SJCRH30 (cell line): ENCODE data around the gene ADIPOQ. TPM values are rescaled to one million over a fixed set of nuclear protein-coding genes. Genes with fewer than 3 reads are reported as not detected.
A peak's percentile ranks its signal among the peaks of the same experiment; 100 is the strongest.
"Not testable (repeated sequence)": the region's sequence is repeated elsewhere in the genome, so short reads cannot be mapped to it uniquely, and the experiment has no call there.

Experiments used
- DNase-seq, 2 experiments: peaks; one replicate each; pipeline ENCODE4 v3.0.0-alpha.2; 2015 to 2020
- H3K27ac ChIP-seq: fragments of 250-450 bp; sonication (Bioruptor Pico); 2 replicates; pipeline ENCODE4 v1.5.1; 2020; ENCODE audit warnings: mild to moderate bottlenecking, moderate library complexity
- H3K27me3 ChIP-seq: fragments of 250-450 bp; sonication (Bioruptor Pico); 2 replicates; pipeline ENCODE4 v1.5.1; 2020; ENCODE audit warnings: mild to moderate bottlenecking, moderate library complexity
- H3K36me3 ChIP-seq: fragments of 250-450 bp; sonication (Bioruptor Pico); 2 replicates; pipeline ENCODE4 v1.5.1; 2020; ENCODE audit warnings: mild to moderate bottlenecking, moderate library complexity
- H3K4me1 ChIP-seq: fragments of 250-450 bp; sonication (Bioruptor Pico); 2 replicates; pipeline ENCODE4 v1.5.1; 2020; ENCODE audit warnings: mild to moderate bottlenecking, moderate library complexity
- H3K4me3 ChIP-seq: fragments of 250-450 bp; sonication (Bioruptor Pico); 2 replicates; pipeline ENCODE4 v1.5.1; 2020; ENCODE audit warnings: mild to moderate bottlenecking, moderate library complexity
- H3K9me3 ChIP-seq: fragments of 250-450 bp; sonication (Bioruptor Pico); replicated peaks from 2 replicates; pipeline ENCODE4 v1.5.1; 2020; ENCODE audit warnings: mild to moderate bottlenecking, moderate library complexity
- total RNA-seq: library from RNA; depleted of rRNA; stranded (reverse); fragments of >200 nt; shearing (Covaris generic); gene quantifications from 2 replicates; pipeline ENCODE4 v1.2.3, GENCODE V29; 2014; rRNA removed

ADIPOQ gene
- not detected in 2 replicates for total RNA-seq

DNA sequence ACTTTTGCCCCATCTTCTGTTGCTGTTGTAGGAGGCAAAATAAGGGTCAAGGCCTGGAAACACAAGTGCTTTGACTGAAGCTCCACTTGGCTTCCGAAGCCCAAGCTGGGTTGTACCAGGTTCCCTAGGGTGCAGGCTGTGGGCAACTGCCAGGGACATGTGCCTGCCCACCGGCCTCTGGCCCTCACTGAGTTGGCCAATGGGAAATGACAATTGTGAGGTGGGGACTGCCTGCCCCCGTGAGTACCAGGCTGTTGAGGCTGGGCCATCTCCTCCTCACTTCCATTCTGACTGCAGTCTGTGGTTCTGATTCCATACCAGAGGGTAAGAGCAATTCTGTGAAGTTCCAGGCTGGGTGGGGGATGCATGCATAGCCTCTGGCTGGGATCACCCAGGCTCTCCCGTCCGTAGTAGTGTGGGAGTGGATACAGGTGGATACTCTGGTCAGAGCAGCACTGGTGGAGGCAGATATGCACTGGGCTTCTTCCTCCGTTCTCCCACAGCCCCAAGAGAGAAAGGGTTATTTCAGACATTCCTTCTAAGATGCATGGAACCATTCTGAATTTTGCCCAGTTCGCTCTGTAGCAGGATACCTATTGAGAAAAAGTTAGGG lies at the start of gene ADIPOQ:
TSS of gene ADIPOQ (plus strand) at position 285 of the 613 bp plus-strand sequence. CDS start 10,349 bp downstream, outside the sequence.
- no peak for DNase-seq

GRCh38 chr3:186798239-186798874 lies 44.2 kb upstream of the ADIPOQ start:
- H3K4me3 ChIP-seq: no peak overlapping the region
- DNase-seq: no peak
- H3K27ac ChIP-seq: no peak overlapping the region
- no peaks in the 10 kb centered on the region for H3K4me1 ChIP-seq
- no peaks in the 10 kb centered on the region for H3K9me3 ChIP-seq
- H3K36me3 ChIP-seq: peaks cover 55% of the 10 kb centered on the region
- H3K27me3 ChIP-seq: no peaks in the 10 kb centered on the region

More for the DNA sequence above, at the start of gene ADIPOQ:
- Histone ChIP-seq H3K36me3 (no peaks in the 10 kb centered on the region), H3K4me3 (no peak within 1 kb of the TSS), H3K9me3 (no peaks in the 10 kb centered on the region), H3K27me3 (no peaks in the 10 kb centered on the region; the same call in 1 of the 2 replicates), H3K27ac (no peak within 1 kb of the TSS), H3K4me1 (no peaks in the 10 kb centered on the region)

DNA sequence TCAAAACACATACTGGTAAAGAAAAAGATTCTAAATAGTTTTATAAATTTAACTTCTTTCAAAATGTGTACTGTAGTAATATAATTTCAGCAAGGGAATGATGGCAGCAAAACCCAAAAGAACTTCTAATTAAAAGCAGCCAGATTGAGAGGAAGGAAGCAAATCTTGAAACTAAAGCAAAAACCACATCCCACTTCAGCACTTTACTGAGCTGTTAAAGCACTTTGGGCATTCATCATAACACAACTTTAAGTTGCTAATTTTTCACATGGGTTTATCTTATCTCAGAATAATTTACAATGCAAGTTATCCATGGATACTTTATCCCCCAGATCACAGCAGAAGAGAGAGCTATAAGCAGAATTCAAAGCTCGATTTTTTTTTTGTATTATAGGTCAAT lies 42.2 kb upstream of the ADIPOQ start:
- Histone ChIP-seq H3K27me3 (no peaks in the 10 kb centered on the region), H3K36me3 (peaks cover 54% of the 10 kb centered on the region), H3K27ac (no peak overlapping the region), H3K9me3 (no peaks in the 10 kb centered on the region), H3K4me3 (no peak overlapping the region), H3K4me1 (no peaks in the 10 kb centered on the region)
- no peak for DNase-seq

DNA sequence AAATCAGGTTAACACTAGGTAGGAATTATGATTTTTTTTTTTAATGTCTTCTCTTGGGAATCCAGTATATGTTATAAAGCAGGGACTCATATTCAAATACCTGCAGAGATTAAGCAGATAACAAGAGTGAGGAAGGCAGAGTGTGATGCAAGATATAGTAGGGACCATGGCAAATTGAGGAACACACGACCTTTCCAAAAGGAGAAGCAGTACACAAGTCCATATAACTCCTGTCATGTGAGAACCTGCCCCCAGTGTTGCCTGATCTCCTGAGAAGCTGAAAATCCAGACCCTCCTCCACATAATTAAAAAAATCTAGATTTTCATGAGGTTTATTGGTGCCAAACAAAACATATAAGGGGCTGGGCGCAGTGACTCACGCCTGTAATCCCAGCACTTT lies 39.8 kb upstream of the ADIPOQ start:
- Histone ChIP-seq H3K4me3 (no peak overlapping the region), H3K9me3 (no peaks in the 10 kb centered on the region), H3K27me3 (no peaks in the 10 kb centered on the region), H3K27ac (no peak overlapping the region), H3K4me1 (peaks cover 4% of the 10 kb centered on the region), H3K36me3 (peaks cover 46% of the 10 kb centered on the region)
- no peak for DNase-seq

GRCh38 chr3:186803447-186803846 lies 39.1 kb upstream of the ADIPOQ start:
- H3K27ac ChIP-seq, H3K4me1 ChIP-seq, H3K27me3 ChIP-seq, DNase-seq, H3K4me3 ChIP-seq, H3K9me3 ChIP-seq: not testable (repeated sequence)
- H3K36me3 ChIP-seq: peaks cover 38% of the 10 kb centered on the region

DNA sequence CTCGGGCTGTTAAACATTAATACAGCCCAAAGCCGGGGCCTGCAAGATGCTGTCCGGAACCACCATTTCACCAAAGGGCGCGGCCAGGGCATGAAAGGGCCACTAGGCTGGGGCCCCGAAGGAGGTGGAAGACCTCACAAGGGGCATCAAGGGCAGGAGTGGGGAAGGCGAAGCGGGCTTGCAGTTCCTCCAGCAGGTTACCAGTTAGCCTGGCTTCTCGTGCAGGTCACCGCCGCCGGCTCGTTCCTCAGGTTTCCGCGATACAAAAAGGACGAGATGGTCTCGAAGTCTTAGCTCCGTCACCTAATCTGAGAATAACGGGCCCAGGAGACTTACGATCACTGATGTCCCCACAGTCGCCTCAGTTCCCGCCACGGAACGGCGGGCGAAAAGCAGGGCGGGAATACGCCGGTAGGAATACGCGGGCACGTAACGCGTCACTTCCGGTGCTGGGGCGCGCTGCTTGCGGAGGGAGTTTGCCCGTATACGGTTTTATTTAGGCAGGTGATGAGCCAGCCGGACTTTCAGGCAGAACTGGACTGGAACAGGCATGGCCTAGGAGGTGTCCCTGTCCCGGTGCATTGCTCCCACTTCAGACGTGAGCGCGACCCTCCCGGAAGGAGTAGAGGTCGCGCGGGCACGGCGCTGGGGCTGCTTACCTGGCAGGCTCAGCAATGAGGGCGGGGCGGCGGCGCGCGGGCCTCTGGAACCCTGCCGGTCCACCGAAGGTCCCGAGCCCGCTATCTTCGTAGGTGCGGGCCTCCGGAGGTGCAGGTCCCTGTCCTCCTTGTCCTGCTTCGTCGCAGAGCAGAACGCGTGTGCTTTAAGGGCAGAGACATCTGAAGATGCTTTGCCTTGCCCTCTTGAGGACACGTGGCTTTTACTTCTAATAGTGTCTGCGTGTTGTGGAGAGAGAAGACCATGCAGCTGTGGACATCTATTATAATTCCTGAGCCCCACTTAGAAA lies 36.1 kb upstream of the ADIPOQ start, which contains the start of gene RFC4:
TSS of gene RFC4 (minus strand) at position 394 of the 967 bp plus-strand sequence. CDS start 1,769 bp downstream, outside the sequence.
- Histone ChIP-seq H3K36me3 (peaks cover 19% of the 10 kb centered on the region), H3K9me3 (no peaks in the 10 kb centered on the region), H3K4me3 (peak within 1 kb of the TSS; percentile 89), H3K4me1 (peaks cover 4% of the 10 kb centered on the region), H3K27ac (peak within 1 kb of the TSS; percentile 81), H3K27me3 (no peaks in the 10 kb centered on the region)
- DNase-seq: peak; percentile 77

DNA sequence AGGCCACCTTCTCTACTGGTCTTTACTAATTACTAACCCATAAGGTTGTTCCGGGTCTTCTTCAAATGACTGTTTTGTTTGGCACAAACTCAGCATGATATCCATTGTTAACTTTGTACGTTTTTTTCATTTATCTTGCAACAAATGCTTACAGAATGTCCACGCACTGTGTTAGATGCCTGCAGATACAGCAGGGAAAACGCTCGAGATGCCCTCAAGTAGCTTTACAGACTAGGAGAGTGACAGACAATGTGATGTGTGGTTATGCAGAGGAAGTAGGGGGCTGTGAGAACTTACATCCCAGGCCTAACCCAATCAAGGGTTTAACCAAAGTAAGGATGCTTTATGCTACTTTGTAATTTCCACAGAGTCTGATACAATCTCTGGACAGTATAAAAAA lies 35.3 kb upstream of the ADIPOQ start:
- DNase-seq: no peak
- Histone ChIP-seq H3K27ac (no peak overlapping the region), H3K36me3 (peaks cover 17% of the 10 kb centered on the region; the same call in 1 of the 2 replicates), H3K4me3 (peak overlapping the region; percentile 89), H3K4me1 (peaks cover 4% of the 10 kb centered on the region), H3K9me3 (no peaks in the 10 kb centered on the region), H3K27me3 (no peaks in the 10 kb centered on the region)

DNA sequence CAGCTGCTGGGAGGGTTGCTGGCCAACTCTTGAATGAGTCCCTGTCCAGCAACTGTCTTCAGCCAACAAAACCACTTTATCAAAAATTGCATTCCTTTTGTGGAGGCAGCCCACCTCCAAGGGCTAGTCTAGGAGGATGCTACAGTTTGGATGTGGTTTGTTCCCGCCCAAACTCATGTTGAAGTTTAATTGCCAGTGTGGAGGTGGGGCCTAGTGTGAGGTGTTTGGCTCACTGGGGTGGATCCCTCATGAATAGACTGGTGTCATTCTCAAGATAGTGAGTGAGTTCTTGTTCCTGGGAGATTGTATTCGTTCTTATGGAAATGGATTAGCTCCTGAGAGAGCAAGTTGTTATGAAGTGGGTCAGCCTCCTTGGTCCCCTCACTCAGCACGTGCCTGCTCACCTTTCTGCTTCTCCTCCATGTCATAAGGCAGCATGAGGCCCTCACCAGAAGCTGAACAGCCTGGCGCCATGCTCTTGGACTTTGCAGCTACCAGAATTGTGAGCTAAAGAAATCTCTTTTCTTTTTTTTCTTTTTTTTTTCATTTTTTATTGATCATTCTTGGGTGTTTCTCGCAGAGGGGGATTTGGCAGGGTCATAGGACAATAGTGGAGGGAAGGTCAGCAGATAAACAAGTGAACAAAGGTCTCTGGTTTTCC lies 32.0 kb upstream of the ADIPOQ start:
- Histone ChIP-seq H3K4me1 (peaks cover 4% of the 10 kb centered on the region), H3K4me3 (no peak overlapping the region), H3K27ac (no peak overlapping the region), H3K36me3 (no peaks in the 10 kb centered on the region), H3K9me3 (no peaks in the 10 kb centered on the region), H3K27me3 (no peaks in the 10 kb centered on the region)
- DNase-seq: no peak

- not testable (repeated sequence) for H3K27ac ChIP-seq, H3K4me3 ChIP-seq, H3K4me1 ChIP-seq, DNase-seq, H3K9me3 ChIP-seq, H3K36me3 ChIP-seq, H3K27me3 ChIP-seq
These were observed 31.2 kb upstream of the ADIPOQ start for GRCh38 chr3:186811313-186811712.

GRCh38 chr3:186814100-186814499 lies 28.4 kb upstream of the ADIPOQ start:
- no peaks in the 10 kb centered on the region for H3K36me3 ChIP-seq
- no peak overlapping the region for H3K27ac ChIP-seq
- H3K27me3 ChIP-seq: no peaks in the 10 kb centered on the region
- no peaks in the 10 kb centered on the region for H3K4me1 ChIP-seq
- no peaks in the 10 kb centered on the region for H3K9me3 ChIP-seq
- DNase-seq: no peak
- H3K4me3 ChIP-seq: no peak overlapping the region

DNA sequence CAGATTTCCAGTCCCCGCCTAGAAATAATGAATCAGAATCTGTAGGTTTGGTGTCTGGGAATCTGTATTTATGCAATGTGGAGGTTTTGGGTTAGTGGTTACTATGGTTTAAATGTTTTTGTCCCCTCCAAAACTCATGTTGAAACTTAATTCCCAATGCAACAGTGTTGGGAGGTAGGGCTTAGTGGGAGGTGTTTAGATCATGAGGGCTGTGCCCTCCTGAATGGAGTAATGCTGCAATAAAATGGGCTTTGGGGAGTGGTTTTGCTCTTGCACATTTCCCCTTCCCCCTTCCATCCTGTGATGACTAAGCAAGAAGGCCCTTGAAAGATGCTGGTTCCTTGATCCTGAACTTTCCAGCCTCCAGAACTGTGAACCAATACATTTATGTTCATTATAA lies 27.1 kb upstream of the ADIPOQ start:
- H3K36me3 ChIP-seq: no peaks in the 10 kb centered on the region
- no peak overlapping the region for H3K4me3 ChIP-seq
- H3K27me3 ChIP-seq: no peaks in the 10 kb centered on the region
- no peaks in the 10 kb centered on the region for H3K9me3 ChIP-seq
- no peak overlapping the region for H3K27ac ChIP-seq
- H3K4me1 ChIP-seq: no peaks in the 10 kb centered on the region
- no peak for DNase-seq

- Histone ChIP-seq H3K27ac (no peak overlapping the region), H3K36me3 (no peaks in the 10 kb centered on the region), H3K9me3 (no peaks in the 10 kb centered on the region), H3K4me3 (no peak overlapping the region), H3K27me3 (no peaks in the 10 kb centered on the region), H3K4me1 (no peaks in the 10 kb centered on the region)
- no peak for DNase-seq
These were observed 24.0 kb upstream of the ADIPOQ start for GRCh38 chr3:186818516-186818915.

- H3K27ac ChIP-seq: no peak overlapping the region
- no peaks in the 10 kb centered on the region for H3K9me3 ChIP-seq
- no peak for DNase-seq
- no peaks in the 10 kb centered on the region for H3K36me3 ChIP-seq
- no peaks in the 10 kb centered on the region for H3K4me1 ChIP-seq
- peaks cover under 1% of the 10 kb centered on the region for H3K27me3 ChIP-seq
- no peak overlapping the region for H3K4me3 ChIP-seq
These were observed 23.6 kb upstream of the ADIPOQ start for GRCh38 chr3:186818956-186819355.
